Right cardiac atrium (tissue), 5 donors: ENCODE data around the gene DNAJB11. TPM values are rescaled to one million over a fixed set of nuclear protein-coding genes. Genes with fewer than 3 reads are reported as not detected.
"Not testable (repeated sequence)": the region's sequence is repeated elsewhere in the genome, so short reads cannot be mapped to it uniquely, and the experiment has no call there.

ENCODE experiments used
- ATAC-seq, 2 donors: fragments of 200-7000 bp; cut with Tn5 transposase; one replicate each; pipeline versions ENCODE4 v1.8.0 to v1.9.1; 2020; ENCODE audit warnings: moderate library complexity in 2 of 2, mild to moderate bottlenecking in 1 of 2
- DNase-seq, 3 donors: peaks; one replicate each; pipeline ENCODE4 v3.0.0-alpha.2; 2020
- H3K27ac ChIP-seq: one replicate; pipeline ENCODE4 v1.5.1; 2013; ENCODE audit warnings: mild to moderate bottlenecking, low read length, control low read depth, moderate library complexity
- H3K27me3 ChIP-seq: one replicate; pipeline ENCODE4 v1.6.1; 2013; ENCODE audit not compliant: control insufficient read depth, insufficient read depth
- H3K4me1 ChIP-seq: one replicate; pipeline ENCODE4 v1.6.1; 2013; ENCODE audit warnings: low read length; ENCODE audit not compliant: control insufficient read depth, insufficient read depth
- H3K4me3 ChIP-seq: one replicate; pipeline ENCODE4 v1.5.1; 2013; ENCODE audit warnings: low read length, control low read depth
- H3K9me3 ChIP-seq: one replicate; pipeline ENCODE4 v1.6.1; 2013; ENCODE audit warnings: low read length; ENCODE audit not compliant: control insufficient read depth
- WGBS: extraction: QIAGEN DNeasy Blood & Tissue Kit; methylation state at CpG from one replicate; pipeline ENCODE4 v1.1.7; 2013; 5-methylcytosine and 5-hydroxymethylcytosine counted together
- intact Hi-C, 4 donors: fragments of 100-400 bp; cut with DNase I; formaldehyde crosslinking; loops; one replicate each; pipeline versions ENCODE4 v1.11.0 to v1.14.0; 2022 to 2023
- polyA plus RNA-seq: library from polyadenylated mRNA; stranded (reverse); fragments of 200-250 nt; gene quantifications from one replicate; pipeline ENCODE4 v1.2.3, GENCODE V29; 2013
- total RNA-seq, 4 donors: library from RNA; stranded (reverse); fragmentation: NEBNext Ultra II Directional; extraction: Animal tissue kit (Norgen Biotek cat#: 25700); gene quantifications; one replicate each; pipeline ENCODE4 v1.2.1, GENCODE V29; 2021
- donor health status: healthy with polysubstance abuse.
- donor health status: DM: no; HTN: yes; CAD: no.
- donor health status: DM: no; HTN: no; CAD: no.
- donor health status: DM: no; HTN: yes; CAD: no; lungs with severe emphysema.
- donor health status: DM: yes; HTN: yes; CAD: no.

Gene DNAJB11
- total and polyA plus RNA-seq, 5 donors: 25.6 to 60.5 (median 43.9) TPM

DNA sequence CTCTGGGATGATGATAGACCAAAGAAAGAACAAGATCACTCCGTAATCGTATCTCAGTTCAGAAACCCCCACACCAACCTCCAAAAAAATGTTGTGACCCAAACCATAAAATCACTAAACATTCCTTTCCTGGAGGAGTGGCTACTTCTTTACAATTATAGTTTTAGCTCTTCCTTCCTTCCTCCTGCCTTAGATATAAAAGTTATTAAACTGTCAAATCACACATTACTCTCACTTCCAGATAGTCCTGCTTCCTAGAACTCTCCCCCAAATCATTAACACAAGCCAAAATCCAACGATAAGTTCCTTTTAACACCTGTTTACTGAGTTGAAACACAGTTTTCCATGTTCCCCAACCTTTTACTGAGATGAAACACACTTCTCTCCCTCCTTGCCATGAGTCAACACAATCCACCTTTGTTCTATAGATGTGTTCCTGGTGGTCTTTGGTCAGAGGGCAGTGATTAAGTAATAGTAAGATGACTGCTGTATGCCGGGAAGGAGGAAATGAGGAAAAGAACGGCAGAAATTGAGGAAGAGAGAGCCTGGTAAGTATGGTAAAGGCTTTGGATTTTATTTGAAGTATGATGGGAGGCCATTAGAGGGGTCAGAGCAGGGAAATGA is 18.0 kb upstream of the DNAJB11 start:
- Histone ChIP-seq H3K27ac (no peak overlapping the region), H3K4me1 (no peaks in the 10 kb centered on the region), H3K4me3 (no peak overlapping the region), H3K27me3 (no peaks in the 10 kb centered on the region), H3K9me3 (no peaks in the 10 kb centered on the region)
- ATAC-seq (no peak), DNase-seq (no peak)
- WGBS: 62% methylated on average over 5 of the region's 5 CpGs
- intact Hi-C loops: no loop called here

DNA sequence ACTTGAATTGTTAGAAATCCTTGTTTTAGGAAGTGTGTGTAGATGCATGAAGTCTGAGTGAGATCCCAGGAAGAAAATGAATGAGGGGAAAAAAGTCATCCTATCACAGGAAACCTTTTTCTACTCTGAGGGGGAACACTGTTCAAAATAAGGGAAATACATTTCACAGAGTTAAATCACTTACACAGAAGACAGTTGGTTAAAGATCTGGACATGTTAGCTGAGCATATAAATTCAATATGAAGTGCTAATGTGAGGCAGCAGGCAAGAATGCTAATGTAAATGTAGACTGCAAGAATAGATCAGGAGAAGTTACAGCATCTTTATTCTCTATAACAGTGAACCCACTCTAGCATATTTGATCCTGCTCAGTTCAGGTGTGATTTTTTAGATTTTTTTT is 5.9 kb upstream of the DNAJB11 start:
- intact Hi-C loops: no loop called here
- peaks cover 1% of the 10 kb centered on the region for H3K4me1 ChIP-seq
- no peak overlapping the region for H3K27ac ChIP-seq
- ATAC-seq: no peak
- no peak overlapping the region for H3K4me3 ChIP-seq
- H3K27me3 ChIP-seq: no peaks in the 10 kb centered on the region
- no peaks in the 10 kb centered on the region for H3K9me3 ChIP-seq
- no peak for DNase-seq

DNA sequence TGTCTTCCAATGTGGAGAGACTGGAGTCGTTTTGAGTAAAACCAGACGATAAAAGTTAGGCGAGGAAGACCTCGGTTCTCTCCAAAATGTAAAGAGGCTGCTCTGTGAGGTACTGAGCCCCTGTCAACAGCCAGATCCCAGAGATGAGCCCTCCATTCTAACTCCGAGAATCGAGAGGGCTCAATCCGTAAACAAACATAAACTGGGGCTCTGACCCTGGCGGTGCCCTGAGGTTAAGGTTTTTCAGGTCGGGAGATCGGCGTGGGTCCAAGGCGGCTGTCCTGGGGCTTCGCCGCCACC is 3.8 kb upstream of the DNAJB11 start:
- DNase-seq: no peak
- under 1% methylated on average over 14 of the region's 14 CpGs for WGBS
- peaks cover 2% of the 10 kb centered on the region for H3K4me1 ChIP-seq

DNA sequence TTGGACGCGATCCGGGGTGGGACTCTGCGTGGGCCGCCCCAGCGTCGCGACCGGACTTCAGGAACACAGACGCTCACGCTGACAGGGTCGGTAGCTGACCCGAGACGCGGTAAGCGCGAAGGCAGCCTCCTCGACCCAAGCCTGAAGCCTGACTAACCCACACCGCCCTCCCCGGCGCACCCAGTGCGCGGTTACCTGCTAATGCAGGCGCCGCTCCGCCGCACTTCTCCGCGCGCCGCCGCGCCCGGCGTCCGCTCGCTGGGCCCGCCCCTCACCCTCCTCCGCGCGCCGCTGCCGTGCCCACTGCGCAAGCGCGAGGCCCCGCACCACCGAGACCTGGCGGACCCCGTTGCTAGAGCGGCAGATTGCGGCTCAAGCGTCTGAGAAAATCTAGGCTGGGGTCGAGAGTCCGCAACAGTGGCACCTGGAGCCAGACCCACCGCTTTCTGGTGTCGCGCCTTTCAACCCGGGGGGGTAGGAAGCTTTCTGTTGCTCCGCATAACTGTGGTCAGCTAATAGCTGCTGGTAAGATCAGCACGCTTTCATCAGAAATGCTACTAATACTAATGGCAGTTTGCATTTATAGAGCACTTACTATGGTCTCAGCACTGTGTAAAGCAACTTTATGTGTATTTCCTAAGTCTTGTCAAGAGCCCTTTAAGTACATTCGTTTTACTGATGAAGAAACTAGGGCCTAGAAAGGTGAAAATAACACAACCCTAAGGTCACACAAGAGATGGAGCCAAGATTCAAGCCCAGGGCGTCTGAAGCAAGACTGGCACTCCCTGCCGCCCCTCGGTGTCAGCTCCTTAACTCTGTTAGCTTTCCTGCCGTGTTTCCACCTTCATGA is 3.2 kb upstream of the DNAJB11 start, which contains the start of gene TBCCD1:
Gene TBCCD1, minus strand, starts transcription at position 268 of the 850 bp plus-strand sequence. CDS start 3,010 bp downstream, outside the sequence.
- intact Hi-C loops: no loop called here
- Histone ChIP-seq H3K27me3 (no peaks in the 10 kb centered on the region), H3K4me1 (peaks cover 2% of the 10 kb centered on the region), H3K4me3 (peak within 1 kb of the TSS; percentile 83), H3K9me3 (no peaks in the 10 kb centered on the region), H3K27ac (peak within 1 kb of the TSS; percentile 79)
- peak; percentile 89 to 97 (median 96) for DNase-seq
- under 1% methylated on average over 66 of the region's 66 CpGs for WGBS
- ATAC-seq: peak; percentile 83 to 87

More for the DNA sequence above, 3.8 kb upstream of the DNAJB11 start:
- Histone ChIP-seq H3K4me3 (peak overlapping the region; percentile 83), H3K27ac (peak overlapping the region; percentile 67), H3K9me3 (no peaks in the 10 kb centered on the region), H3K27me3 (no peaks in the 10 kb centered on the region)
- intact Hi-C loops: no loop called here
- no peak for ATAC-seq

DNA sequence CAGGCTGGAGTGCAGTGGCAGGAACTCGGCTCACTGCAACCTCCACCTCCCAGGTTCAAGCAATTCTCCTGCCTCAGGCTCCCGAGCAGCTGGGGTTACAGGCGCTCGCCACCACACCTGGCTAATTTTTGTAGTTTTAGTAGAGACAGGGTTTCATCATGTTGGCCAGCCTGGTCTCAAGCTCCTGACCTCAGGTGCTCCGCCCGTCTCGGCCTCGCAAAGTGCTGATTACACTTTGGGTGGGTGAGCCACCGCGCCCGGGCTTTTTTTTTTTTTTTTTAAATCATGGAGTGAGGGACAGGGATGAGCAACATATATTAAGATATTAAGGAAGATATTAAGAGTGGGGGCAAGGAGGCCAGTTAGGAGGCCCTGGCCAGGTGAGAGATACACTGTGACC is 1.2 kb upstream of the DNAJB11 start:
- 88% methylated on average over 11 of the region's 11 CpGs for WGBS
- intact Hi-C loops, H3K27me3 ChIP-seq, H3K27ac ChIP-seq, H3K9me3 ChIP-seq, H3K4me1 ChIP-seq, H3K4me3 ChIP-seq, ATAC-seq: not testable (repeated sequence)
- DNase-seq: peak in 1 of 3 donors; percentile 51

DNA sequence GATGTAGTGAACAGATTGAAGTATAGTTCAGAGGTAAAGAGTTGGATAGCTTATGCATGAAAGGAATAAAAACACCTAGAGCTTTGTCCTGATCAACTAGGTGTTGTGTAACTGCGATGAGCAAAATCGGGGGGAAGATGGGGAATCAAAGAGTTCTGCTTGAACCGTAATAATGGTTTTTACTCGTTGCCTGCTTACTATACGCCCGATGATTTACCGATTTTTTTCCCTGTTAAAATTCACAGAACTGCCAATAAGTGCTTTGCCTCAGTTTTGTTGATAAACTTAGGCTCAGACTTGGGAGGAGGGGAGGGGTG is 783 bp upstream of the DNAJB11 start:
- Histone ChIP-seq H3K4me3 (peak overlapping the region; percentile 51), H3K9me3 (no peaks in the 10 kb centered on the region), H3K4me1 (peaks cover 2% of the 10 kb centered on the region), H3K27me3 (no peaks in the 10 kb centered on the region), H3K27ac (peak overlapping the region; percentile 19)
- intact Hi-C loops: no loop called here
- no peak for DNase-seq
- 8% methylated on average over 7 of the region's 7 CpGs for WGBS
- ATAC-seq: no peak

DNA sequence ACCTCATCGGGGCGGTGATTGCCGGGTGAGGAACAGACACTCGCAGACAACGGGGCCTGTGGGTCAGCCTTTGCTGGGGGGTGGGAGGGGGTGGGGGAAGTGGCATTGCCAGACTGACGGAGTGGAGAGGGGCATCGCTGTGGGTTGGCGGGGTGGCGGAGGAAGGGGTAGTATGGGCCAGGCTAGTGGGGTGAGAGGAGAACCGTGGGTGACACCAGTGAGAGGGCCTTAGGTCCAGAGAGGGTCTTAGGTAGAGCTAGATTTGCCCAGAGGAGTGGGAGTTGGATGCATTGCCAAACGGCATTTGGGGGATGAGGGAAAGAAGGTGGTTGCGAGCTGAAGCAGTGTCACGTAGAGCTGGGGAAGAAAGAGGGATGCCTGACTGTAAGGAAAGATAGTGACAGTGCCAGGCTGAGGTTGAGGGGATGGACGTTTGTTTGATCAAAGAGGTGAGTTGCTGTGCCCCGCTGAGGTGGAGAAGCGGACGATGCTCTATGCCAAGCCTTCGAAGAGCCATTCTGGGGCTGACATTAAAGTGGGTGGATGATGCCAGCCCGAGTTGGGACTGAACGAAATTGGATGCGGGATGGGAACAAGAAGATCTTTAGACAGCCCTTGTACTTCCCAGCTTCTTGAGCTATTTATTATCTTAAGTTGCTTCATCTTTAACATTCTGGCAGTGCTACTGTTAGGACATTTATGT is 572 bp downstream of the DNAJB11 start:
- intact Hi-C loops: no loop called here
- ATAC-seq: peak in 1 of 2 donors; percentile 0

DNA sequence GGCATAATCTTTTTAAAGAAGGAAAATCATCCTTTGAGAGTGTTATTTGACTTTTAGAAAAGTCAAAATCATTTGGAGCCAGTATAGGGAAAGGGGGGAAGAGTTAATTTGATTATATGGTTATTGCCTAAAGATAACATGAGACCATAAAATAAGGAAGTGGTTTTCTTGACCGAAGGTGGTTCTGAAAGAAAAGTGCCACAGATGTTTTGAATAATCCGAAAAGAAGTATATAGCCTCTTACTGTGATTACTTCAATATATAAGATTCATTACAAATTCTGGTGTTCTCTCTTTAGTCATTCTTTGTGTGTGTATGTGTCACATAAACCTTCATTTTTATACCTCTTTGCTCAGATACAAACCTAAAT is 1.1 kb downstream of the DNAJB11 start:
- DNase-seq: no peak
- Histone ChIP-seq H3K9me3 (no peaks in the 10 kb centered on the region), H3K4me3 (peak overlapping the region; percentile 62), H3K27ac (no peak overlapping the region), H3K27me3 (no peaks in the 10 kb centered on the region), H3K4me1 (peaks cover 2% of the 10 kb centered on the region)
- no peak for ATAC-seq
- 68% methylated on average over 2 of the region's 2 CpGs for WGBS
- intact Hi-C loops: no loop called here

More for the DNA sequence above, 572 bp downstream of the DNAJB11 start:
- no peaks in the 10 kb centered on the region for H3K27me3 ChIP-seq
- H3K4me1 ChIP-seq: peaks cover 2% of the 10 kb centered on the region
- 7% methylated on average over 21 of the region's 21 CpGs for WGBS
- H3K27ac ChIP-seq: peak overlapping the region; percentile 85
- no peak for DNase-seq
- peak overlapping the region; percentile 62 for H3K4me3 ChIP-seq
- H3K9me3 ChIP-seq: no peaks in the 10 kb centered on the region

DNA sequence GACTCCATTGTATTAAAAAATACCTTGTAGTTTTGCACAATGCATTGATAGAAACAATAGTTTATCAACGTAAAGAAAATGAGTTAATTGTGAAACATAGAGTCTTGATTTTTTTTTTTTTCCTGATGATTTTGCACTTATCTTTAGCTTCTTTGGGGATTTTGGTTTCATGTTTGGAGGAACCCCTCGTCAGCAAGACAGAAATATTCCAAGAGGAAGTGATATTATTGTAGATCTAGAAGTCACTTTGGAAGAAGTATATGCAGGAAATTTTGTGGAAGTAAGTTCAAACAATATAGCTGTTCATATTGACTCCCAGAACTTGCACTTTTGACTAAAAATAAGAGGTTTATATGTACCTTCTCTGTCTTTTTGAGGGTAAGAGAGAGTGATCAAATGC is 7.0 kb downstream of the DNAJB11 start:
- DNase-seq: no peak
- intact Hi-C loops: no loop called here
- Histone ChIP-seq H3K27ac (no peak overlapping the region), H3K27me3 (no peaks in the 10 kb centered on the region), H3K9me3 (no peaks in the 10 kb centered on the region), H3K4me1 (no peaks in the 10 kb centered on the region), H3K4me3 (no peak overlapping the region)
- ATAC-seq: no peak
- WGBS: 77% methylated on average over 2 of the region's 2 CpGs

DNA sequence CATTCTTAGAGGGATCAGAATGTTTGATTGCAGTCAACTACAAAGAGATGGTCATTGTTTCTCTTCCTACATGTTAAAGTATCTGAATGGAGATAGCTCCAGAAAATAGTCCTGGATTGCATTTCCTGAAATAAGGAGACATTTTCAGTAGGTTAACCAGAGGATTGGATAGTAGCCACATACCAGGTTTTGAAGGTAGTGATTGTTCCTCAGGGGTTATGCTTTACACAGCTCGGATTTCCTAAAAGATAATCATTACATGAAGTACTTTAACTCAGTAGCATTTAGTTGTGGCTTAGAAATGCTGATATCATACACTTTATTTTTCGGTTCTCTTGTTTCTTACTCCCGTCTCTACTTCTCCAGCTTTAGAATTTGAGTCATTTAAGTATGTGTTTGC is 10.3 kb downstream of the DNAJB11 start:
- intact Hi-C loops: no loop called here

DNA sequence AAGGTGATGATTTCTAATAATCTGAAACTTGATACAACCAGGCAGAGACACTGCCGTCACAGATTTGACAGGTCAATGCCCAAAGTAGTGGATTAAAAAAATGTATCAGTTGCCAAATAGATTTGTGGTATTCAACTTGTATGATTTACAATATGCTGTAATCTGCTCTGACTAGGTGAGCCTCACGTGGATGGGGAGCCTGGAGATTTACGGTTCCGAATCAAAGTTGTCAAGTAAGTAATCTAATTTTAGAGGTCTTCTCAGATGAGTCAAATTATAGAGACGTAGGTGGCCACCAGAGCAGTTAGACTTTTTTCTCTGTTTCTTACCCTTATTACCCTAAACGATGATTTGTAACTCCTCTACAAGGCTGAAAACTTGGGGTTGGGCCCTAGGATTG is 12.0 kb downstream of the DNAJB11 start:
- no peak for ATAC-seq
- H3K4me3 ChIP-seq: no peak overlapping the region
- 90% methylated on average over 6 of the region's 6 CpGs for WGBS

More for the DNA sequence above, 10.3 kb downstream of the DNAJB11 start:
- Histone ChIP-seq H3K4me3 (no peak overlapping the region), H3K27me3 (no peaks in the 10 kb centered on the region), H3K27ac (no peak overlapping the region), H3K9me3 (no peaks in the 10 kb centered on the region), H3K4me1 (no peaks in the 10 kb centered on the region)
- ATAC-seq (no peak), DNase-seq (no peak)
- WGBS: 90% methylated on average over 3 of the region's 3 CpGs

More for the DNA sequence above, 12.0 kb downstream of the DNAJB11 start:
- Histone ChIP-seq H3K4me1 (no peaks in the 10 kb centered on the region), H3K27ac (no peak overlapping the region), H3K27me3 (no peaks in the 10 kb centered on the region), H3K9me3 (no peaks in the 10 kb centered on the region)
- intact Hi-C loops: no loop called here
- DNase-seq: no peak
